H54 (cell line): Measurements from ENCODE around the gene SLC43A2.
"Not testable (repeated sequence)": the region's sequence is repeated elsewhere in the genome, so short reads cannot be mapped to it uniquely, and the experiment has no call there.

ENCODE experiments used
- DNase-seq: peaks from one replicate; pipeline ENCODE4 v3.0.0; 2011; ENCODE audit warnings: low spot score, mixed read lengths; ENCODE audit not compliant: insufficient read length
- FAIRE-seq: peaks from 3 replicates; lab custom pipeline; 2011; peaks lifted over from hg19 to GRCh38; lab: Jason Lieb, UNC
- POLR2A ChIP-seq: IDR thresholded peaks from 2 replicates; pipeline ENCODE4 v1.6.1; 2011; ENCODE audit warnings: low read depth, mild to moderate bottlenecking, low read length

The SLC43A2 gene

GRCh38 chr17:1627982-1628855, at the start of gene SLC43A2:
Gene SLC43A2 (minus strand): TSS chr17:1628834. CDS start chr17:1627874, 960 bp downstream.
- FAIRE-seq (no peak), DNase-seq (peak; percentile 95)
- TF ChIP-seq POLR2A, result no peak; the same call in none of the 2 replicates

GRCh38 chr17:1676401-1676800, 47.8 kb upstream of the SLC43A2 start:
- no peak for FAIRE-seq
- DNase-seq, result no peak
- no peak for TF ChIP-seq POLR2A

GRCh38 chr17:1673041-1673785, 44.6 kb upstream of the SLC43A2 start:
- DNase-seq (no peak), FAIRE-seq (no peak)
- TF ChIP-seq POLR2A, result no peak

GRCh38 chr17:1663934-1664333, 35.3 kb upstream of the SLC43A2 start:
- FAIRE-seq, DNase-seq: not testable (repeated sequence)

GRCh38 chr17:1661045-1661444, 32.4 kb upstream of the SLC43A2 start:
- DNase-seq (no peak), FAIRE-seq (no peak)
- TF ChIP-seq POLR2A, result no peak

- TF ChIP-seq POLR2A, result no peak
- no peak for DNase-seq
- FAIRE-seq, result no peak
These were observed 29.5 kb upstream of the SLC43A2 start for GRCh38 chr17:1658100-1658499.

- DNase-seq (no peak), FAIRE-seq (no peak)
- TF ChIP-seq POLR2A, result no peak
These were observed 25.1 kb upstream of the SLC43A2 start for GRCh38 chr17:1653735-1654134.

GRCh38 chr17:1652794-1653193, 24.2 kb upstream of the SLC43A2 start:
- not testable (repeated sequence) for FAIRE-seq, DNase-seq

GRCh38 chr17:1651559-1651844, 22.9 kb upstream of the SLC43A2 start:
- TF ChIP-seq POLR2A, result no peak
- no peak for FAIRE-seq
- no peak for DNase-seq

GRCh38 chr17:1650731-1651558, 22.3 kb upstream of the SLC43A2 start:
- no peak for FAIRE-seq

GRCh38 chr17:1649844-1650501, 21.3 kb upstream of the SLC43A2 start, which contains the start of gene RILP:
Gene RILP (minus strand): TSS chr17:1649866. CDS start chr17:1649804, 62 bp downstream.
- FAIRE-seq (no peak), DNase-seq (peak; percentile 86)
- no peak for TF ChIP-seq POLR2A

More at GRCh38 chr17:1650731-1651558, 22.3 kb upstream of the SLC43A2 start:
- no peak for DNase-seq
- TF ChIP-seq POLR2A, result no peak

- FAIRE-seq, result no peak
- peak; percentile 80 for TF ChIP-seq POLR2A
- peak; percentile 91 for DNase-seq
These were observed 20.6 kb upstream of the SLC43A2 start for GRCh38 chr17:1648963-1649843.
